ENCODE data around the gene CBLN3.
"Not testable (repeated sequence)": the region's sequence is repeated elsewhere in the genome, so short reads cannot be mapped to it uniquely, and the experiment has no call there.

CBLN3 gene

GRCh38 chr14:24429395-24430142 is at the start of gene CBLN3, which contains the start of gene KHNYN:
Gene CBLN3, minus strand, starts transcription at chr14:24429668. Its CDS starts 614 bp downstream, at chr14:24429054.
Gene KHNYN, plus strand, starts transcription at chr14:24429954. Its CDS starts 777 bp downstream, at chr14:24430731.
- peak in 54 of 56 donors; percentile 13 to 86 (median 70) for DNase-seq

GRCh38 chr14:24475261-24475660 is 45.8 kb upstream of the CBLN3 start:
- DNase-seq = no peak

GRCh38 chr14:24473211-24473610 is 43.7 kb upstream of the CBLN3 start:
- DNase-seq = no peak

- not testable (repeated sequence) for DNase-seq
These were observed 41.0 kb upstream of the CBLN3 start for GRCh38 chr14:24470450-24470849.

GRCh38 chr14:24465805-24466204 is 36.3 kb upstream of the CBLN3 start:
- no peak for DNase-seq

GRCh38 chr14:24465368-24465767 is 35.9 kb upstream of the CBLN3 start:
- DNase-seq = no peak

- DNase-seq = no peak
These were observed 34.7 kb upstream of the CBLN3 start for GRCh38 chr14:24463884-24464785.

- DNase-seq = no peak
These were observed 33.8 kb upstream of the CBLN3 start for GRCh38 chr14:24463017-24463883.

GRCh38 chr14:24461336-24461735 is 31.9 kb upstream of the CBLN3 start:
- DNase-seq = no peak

GRCh38 chr14:24459331-24459730 is 29.9 kb upstream of the CBLN3 start:
- no peak for DNase-seq

- DNase-seq = no peak
These were observed 29.3 kb upstream of the CBLN3 start for GRCh38 chr14:24458736-24459135.

GRCh38 chr14:24456980-24457379 is 27.5 kb upstream of the CBLN3 start:
- no peak for DNase-seq

GRCh38 chr14:24450828-24451227 is 21.4 kb upstream of the CBLN3 start:
- not testable (repeated sequence) for DNase-seq

GRCh38 chr14:24443053-24443665 is 13.7 kb upstream of the CBLN3 start:
- no peak for DNase-seq

- DNase-seq = peak; percentile 52 to 99 (median 95)
These were observed 13.0 kb upstream of the CBLN3 start, which contains the start of gene SDR39U1 for GRCh38 chr14:24442240-24443052. Gene SDR39U1, minus strand, starts transcription at chr14:24442776. Its CDS starts 7 bp downstream, at chr14:24442769.

GRCh38 chr14:24441904-24442239 is 12.4 kb upstream of the CBLN3 start:
- no peak for DNase-seq

GRCh38 chr14:24441485-24441884 is 12.0 kb upstream of the CBLN3 start:
- DNase-seq = no peak

- no peak for DNase-seq
These were observed 11.3 kb upstream of the CBLN3 start for GRCh38 chr14:24440606-24441399.

All from amygdala (tissue), 56 donors.